SK-N-SH treated with all-trans-retinoic acid at 6 μM for 48 hours (cell line): Measurements from ENCODE around the gene DNHD1.

Experiments
- ATAC-seq: fragments of 200-7000 bp; cut with Tn5 transposase; 3 replicates; pipeline ENCODE4 v1.9.1; 2020; ENCODE audit warnings: mild to moderate bottlenecking, moderate library complexity
- ARNTL ChIP-seq: fragments of 450-650 bp; formaldehyde crosslinking; IDR thresholded peaks from 2 replicates; pipeline ENCODE4 v1.5.0; 2020; ENCODE audit warnings: low read depth, mild to moderate bottlenecking, moderate library complexity, borderline replicate concordance
- BACH2 ChIP-seq: fragments of 250-450 bp; sonication (Bioruptor Pico); IDR thresholded peaks from 2 replicates; pipeline ENCODE4 v1.9.0; 2021; ENCODE audit warnings: mild to moderate bottlenecking, borderline replicate concordance
- CREB5 ChIP-seq: fragments of 250-450 bp; sonication (Bioruptor Pico); IDR thresholded peaks from 2 replicates; pipeline ENCODE4 v1.5.1; 2020; ENCODE audit warnings: low read depth, mild to moderate bottlenecking, moderate library complexity
- CSDC2 ChIP-seq: fragments of 250-450 bp; sonication (Bioruptor Pico); IDR thresholded peaks from 2 replicates; pipeline ENCODE4 v1.5.0; 2020; ENCODE audit warnings: mild to moderate bottlenecking, moderate library complexity
- ESRRG ChIP-seq: fragments of 250-450 bp; sonication (Bioruptor Pico); IDR thresholded peaks from 2 replicates; pipeline ENCODE4 v1.6.1; 2021; ENCODE audit warnings: mild to moderate bottlenecking
- ISL1 ChIP-seq: fragments of 250-450 bp; sonication (Bioruptor Pico); IDR thresholded peaks from 2 replicates; pipeline ENCODE4 v2.1.2; 2022; ENCODE audit warnings: mild to moderate bottlenecking, moderate library complexity
- PATZ1 ChIP-seq: fragments of 250-450 bp; sonication (Bioruptor Pico); IDR thresholded peaks from 2 replicates; pipeline ENCODE4 v1.8.0; 2020; ENCODE audit warnings: mild to moderate bottlenecking, moderate library complexity, borderline replicate concordance
- POU6F1 ChIP-seq: fragments of 250-450 bp; sonication (Bioruptor Pico); IDR thresholded peaks from 2 replicates; pipeline ENCODE4 v1.8.0; 2021; ENCODE audit warnings: low read depth, mild to moderate bottlenecking, moderate library complexity, borderline replicate concordance
- PPARA ChIP-seq: fragments of 250-450 bp; sonication (Bioruptor Pico); IDR thresholded peaks from 2 replicates; pipeline ENCODE4 v1.5.0; 2020; ENCODE audit warnings: mild to moderate bottlenecking, borderline replicate concordance
- RARB ChIP-seq: fragments of 250-450 bp; sonication (Bioruptor Pico); IDR thresholded peaks from 2 replicates; pipeline ENCODE4 v1.8.0; 2021; ENCODE audit warnings: mild to moderate bottlenecking, moderate library complexity
- TCF4 ChIP-seq: fragments of 250-450 bp; sonication (Bioruptor Pico); IDR thresholded peaks from 2 replicates; pipeline ENCODE4 v1.8.0; 2021; ENCODE audit warnings: mild to moderate bottlenecking, moderate library complexity, borderline replicate concordance
- TSHZ2 ChIP-seq: fragments of 250-450 bp; sonication (Bioruptor Pico); IDR thresholded peaks from 2 replicates; pipeline ENCODE4 v1.5.0; 2020; ENCODE audit warnings: mild to moderate bottlenecking, moderate library complexity
- ZC3H10 ChIP-seq: fragments of 250-450 bp; sonication (Bioruptor Pico); IDR thresholded peaks from 2 replicates; pipeline ENCODE4 v1.5.1; 2021; ENCODE audit warnings: mild to moderate bottlenecking, moderate library complexity
- ZFP3 ChIP-seq: fragments of 250-450 bp; sonication (Bioruptor Pico); IDR thresholded peaks from 2 replicates; pipeline ENCODE4 v1.5.0; 2020; ENCODE audit warnings: mild to moderate bottlenecking, moderate library complexity
- ZFP30 ChIP-seq: fragments of 450-650 bp; formaldehyde crosslinking; IDR thresholded peaks from 2 replicates; pipeline ENCODE4 v1.5.0; 2022; ENCODE audit warnings: mild to moderate bottlenecking, moderate library complexity
- ZNF565 ChIP-seq: fragments of 450-650 bp; formaldehyde crosslinking; conservative IDR thresholded peaks from 2 replicates; pipeline ENCODE4 v1.5.0; 2020; ENCODE audit warnings: low read depth, mild to moderate bottlenecking, moderate library complexity
- ZNF70 ChIP-seq: fragments of 450-650 bp; formaldehyde crosslinking; IDR thresholded peaks from 2 replicates; pipeline ENCODE4 v1.5.0; 2020; ENCODE audit warnings: mild to moderate bottlenecking, moderate library complexity
- ZNF8 ChIP-seq: fragments of 450-650 bp; formaldehyde crosslinking; IDR thresholded peaks from 2 replicates; pipeline ENCODE4 v1.5.0; 2020; ENCODE audit warnings: mild to moderate bottlenecking, moderate library complexity

The DNHD1 gene

GRCh38 chr11:6557761-6558674 is 60.9 kb downstream of the DNHD1 start:
- ATAC-seq, result no peak
- TF ChIP-seq ZNF70 (no peak), PATZ1 (no peak), CSDC2 (CRISPR knock-in tag) (no peak), ESRRG (CRISPR knock-in tag) (no peak), ZNF8 (no peak), ZNF565 (CRISPR knock-in tag) (no peak), RARB (CRISPR knock-in tag) (no peak), ZC3H10 (CRISPR knock-in tag) (no peak), BACH2 (CRISPR knock-in tag) (no peak), ZFP3 (CRISPR knock-in tag) (no peak), CREB5 (no peak), ISL1 (no peak), PPARA (CRISPR knock-in tag) (no peak), ZFP30 (CRISPR knock-in tag) (no peak)
- TF ChIP-seq, all 23 proteins: peak for 0

GRCh38 chr11:6559369-6559768 is 62.3 kb downstream of the DNHD1 start:
- ATAC-seq, result no peak
- no peak for TF ChIP-seq ZFP30 (CRISPR knock-in tag)
- no peak for TF ChIP-seq ZNF8
- no peak for TF ChIP-seq PATZ1
- no peak for TF ChIP-seq BACH2 (CRISPR knock-in tag)
- TF ChIP-seq ZNF565 (CRISPR knock-in tag), result no peak
- TF ChIP-seq PPARA (CRISPR knock-in tag), result no peak
- no peak for TF ChIP-seq ARNTL (CRISPR knock-in tag)

- TF ChIP-seq ESRRG (CRISPR knock-in tag), result no peak
- TF ChIP-seq TCF4 (CRISPR knock-in tag), result no peak
- no peak for TF ChIP-seq ISL1
- TF ChIP-seq BACH2 (CRISPR knock-in tag), result no peak
- no peak for TF ChIP-seq ZNF70
- no peak for TF ChIP-seq ZNF8
- TF ChIP-seq ZC3H10 (CRISPR knock-in tag), result no peak
- no peak for TF ChIP-seq TSHZ2 (CRISPR knock-in tag)
- no peak for TF ChIP-seq CREB5
- TF ChIP-seq ARNTL (CRISPR knock-in tag), result no peak
- TF ChIP-seq ZNF565 (CRISPR knock-in tag), result no peak
- TF ChIP-seq POU6F1 (CRISPR knock-in tag), result no peak
- TF ChIP-seq CSDC2 (CRISPR knock-in tag), result no peak
- no peak for TF ChIP-seq PATZ1
- no peak for TF ChIP-seq ZFP3 (CRISPR knock-in tag)
- no peak for ATAC-seq
These were observed 64.2 kb downstream of the DNHD1 start for GRCh38 chr11:6561288-6561687.
